ENCODE results near the gene ARHGAP4.
A peak's percentile ranks its signal among the peaks of the same experiment; 100 is the strongest.

The ARHGAP4 gene

DNA sequence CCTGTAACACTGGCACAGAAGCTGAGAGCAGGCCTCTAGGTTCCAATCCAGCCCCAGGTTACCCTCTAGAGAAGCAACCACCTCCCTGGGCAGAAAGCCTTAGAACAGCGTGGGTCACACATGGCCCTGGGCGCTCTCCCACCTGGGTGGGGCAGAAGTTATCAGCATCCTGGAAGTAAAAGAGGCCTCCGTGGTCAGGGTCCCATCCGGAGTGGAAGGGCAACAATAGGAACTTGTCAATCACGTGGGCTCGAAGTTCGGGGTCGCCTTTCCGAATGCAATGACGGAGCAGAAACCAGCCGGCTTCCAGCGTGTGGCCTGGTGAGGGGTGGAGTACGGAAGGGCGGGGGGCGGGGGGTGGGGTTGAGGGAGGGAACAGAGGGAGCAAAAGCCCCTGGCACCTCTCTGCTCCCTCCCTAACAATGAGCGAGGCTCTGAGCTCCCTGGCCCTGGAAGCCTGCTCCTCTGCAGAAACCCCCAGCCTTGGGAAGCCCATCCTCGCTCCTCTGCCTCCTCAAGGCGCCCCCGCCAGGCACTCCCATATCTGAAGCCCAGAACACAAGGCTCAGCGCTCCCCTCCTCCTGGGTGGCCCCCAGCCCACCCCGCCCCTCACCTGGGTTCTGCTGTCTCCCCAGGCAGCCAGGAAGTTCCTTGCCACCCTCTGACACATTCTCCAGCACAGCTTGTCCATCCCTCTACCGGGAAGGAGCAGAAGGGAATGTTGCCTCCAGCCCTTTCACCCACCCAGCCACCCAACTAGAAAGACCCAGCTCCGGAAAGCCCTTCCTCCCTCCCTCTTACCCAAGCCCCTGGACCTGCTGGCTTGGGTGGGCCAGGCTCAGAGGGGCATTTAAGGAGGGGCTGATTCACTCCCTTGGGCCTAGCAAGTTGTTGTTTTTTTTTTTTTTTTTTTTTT is 15.5 kb upstream of the ARHGAP4 start:
- peak overlapping the region; percentile 23; the same call in 1 of the 2 replicates for H3K9ac ChIP-seq (ENCODE audit: low read depth, low read length)
- H3K36me3 ChIP-seq (ENCODE audit: control insufficient read depth, insufficient read depth, low read length) = no peaks in the 10 kb centered on the region
- H3K27me3 ChIP-seq (ENCODE audit: control insufficient read depth, insufficient read depth, low read length) = no peaks in the 10 kb centered on the region
- H3K27ac ChIP-seq (ENCODE audit: low read depth, low read length) = peak overlapping the region; percentile 54
- H3K9me3 ChIP-seq (ENCODE audit: control insufficient read depth, insufficient read depth, low read length) = peaks cover 11% of the 10 kb centered on the region
- peaks cover 3% of the 10 kb centered on the region; the same call in 1 of the 2 replicates for H3K4me1 ChIP-seq (ENCODE audit: control insufficient read depth, insufficient read depth, low read length)
- 0 out of 2 replicates have a peak overlapping the region, but pooled peaks have one; percentile 39 for H3K4me3 ChIP-seq (ENCODE audit: low read depth, low read length)

GRCh38 chrX:153939573-153939972 is 13.5 kb upstream of the ARHGAP4 start:
- Histone ChIP-seq H3K9me3 (ENCODE audit: control insufficient read depth, insufficient read depth, low read length) (peaks cover 13% of the 10 kb centered on the region), H3K4me3 (ENCODE audit: low read depth, low read length) (peak overlapping the region; percentile 9; the same call in 1 of the 2 replicates), H3K27me3 (ENCODE audit: control insufficient read depth, insufficient read depth, low read length) (no peaks in the 10 kb centered on the region), H3K36me3 (ENCODE audit: control insufficient read depth, insufficient read depth, low read length) (no peaks in the 10 kb centered on the region), H3K4me1 (ENCODE audit: control insufficient read depth, insufficient read depth, low read length) (peaks cover 3% of the 10 kb centered on the region; the same call in 1 of the 2 replicates), H3K9ac (ENCODE audit: low read depth, low read length) (no peak overlapping the region), H3K27ac (ENCODE audit: low read depth, low read length) (no peak overlapping the region)

GRCh38 chrX:153938226-153938786 is 12.2 kb upstream of the ARHGAP4 start:
- H3K9me3 ChIP-seq (ENCODE audit: control insufficient read depth, insufficient read depth, low read length) = peaks cover 17% of the 10 kb centered on the region
- H3K4me3 ChIP-seq (ENCODE audit: low read depth, low read length) = no peak overlapping the region
- no peaks in the 10 kb centered on the region for H3K27me3 ChIP-seq (ENCODE audit: control insufficient read depth, insufficient read depth, low read length)

DNA sequence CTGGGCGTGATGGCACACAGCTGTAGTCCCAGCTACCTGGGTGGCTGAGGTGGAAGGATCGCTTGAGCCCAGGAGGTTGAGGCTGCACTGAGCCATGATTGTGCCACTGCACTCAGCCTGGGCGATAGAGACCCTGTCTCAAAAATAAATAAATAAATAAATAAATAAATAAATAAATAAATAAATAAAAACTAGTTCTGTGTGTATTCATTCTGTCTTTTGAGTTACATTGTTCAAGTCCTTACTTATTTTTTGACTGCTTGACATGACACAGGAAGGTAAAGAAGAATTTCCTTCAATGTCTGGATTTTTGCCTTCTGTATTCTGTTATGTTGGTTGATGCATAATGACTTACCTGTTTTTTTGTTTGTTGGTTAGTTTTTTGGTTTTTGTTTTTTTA is 11.0 kb upstream of the ARHGAP4 start:
- peaks cover 20% of the 10 kb centered on the region for H3K9me3 ChIP-seq (ENCODE audit: control insufficient read depth, insufficient read depth, low read length)
- peaks cover 7% of the 10 kb centered on the region for H3K36me3 ChIP-seq (ENCODE audit: control insufficient read depth, insufficient read depth, low read length)
- no peak overlapping the region for H3K9ac ChIP-seq (ENCODE audit: low read depth, low read length)
- H3K27me3 ChIP-seq (ENCODE audit: control insufficient read depth, insufficient read depth, low read length) = no peaks in the 10 kb centered on the region
- H3K4me1 ChIP-seq (ENCODE audit: control insufficient read depth, insufficient read depth, low read length) = no peaks in the 10 kb centered on the region; the same call in 1 of the 2 replicates
- no peak overlapping the region for H3K27ac ChIP-seq (ENCODE audit: low read depth, low read length)
- no peak overlapping the region for H3K4me3 ChIP-seq (ENCODE audit: low read depth, low read length)

More at GRCh38 chrX:153938226-153938786, 12.2 kb upstream of the ARHGAP4 start:
- H3K9ac ChIP-seq (ENCODE audit: low read depth, low read length) = no peak overlapping the region
- H3K27ac ChIP-seq (ENCODE audit: low read depth, low read length) = no peak overlapping the region
- H3K36me3 ChIP-seq (ENCODE audit: control insufficient read depth, insufficient read depth, low read length) = no peaks in the 10 kb centered on the region
- H3K4me1 ChIP-seq (ENCODE audit: control insufficient read depth, insufficient read depth, low read length) = no peaks in the 10 kb centered on the region; the same call in 1 of the 2 replicates

GRCh38 chrX:153935326-153935851 is 9.3 kb upstream of the ARHGAP4 start:
- peaks cover 30% of the 10 kb centered on the region for H3K9me3 ChIP-seq (ENCODE audit: control insufficient read depth, insufficient read depth, low read length)
- peaks cover 22% of the 10 kb centered on the region for H3K36me3 ChIP-seq (ENCODE audit: control insufficient read depth, insufficient read depth, low read length)
- H3K27ac ChIP-seq (ENCODE audit: low read depth, low read length) = peak overlapping the region; percentile 33
- no peak overlapping the region for H3K9ac ChIP-seq (ENCODE audit: low read depth, low read length)
- no peaks in the 10 kb centered on the region; the same call in 1 of the 2 replicates for H3K4me1 ChIP-seq (ENCODE audit: control insufficient read depth, insufficient read depth, low read length)
- peak overlapping the region; percentile 53 for H3K4me3 ChIP-seq (ENCODE audit: low read depth, low read length)
- H3K27me3 ChIP-seq (ENCODE audit: control insufficient read depth, insufficient read depth, low read length) = no peaks in the 10 kb centered on the region

DNA sequence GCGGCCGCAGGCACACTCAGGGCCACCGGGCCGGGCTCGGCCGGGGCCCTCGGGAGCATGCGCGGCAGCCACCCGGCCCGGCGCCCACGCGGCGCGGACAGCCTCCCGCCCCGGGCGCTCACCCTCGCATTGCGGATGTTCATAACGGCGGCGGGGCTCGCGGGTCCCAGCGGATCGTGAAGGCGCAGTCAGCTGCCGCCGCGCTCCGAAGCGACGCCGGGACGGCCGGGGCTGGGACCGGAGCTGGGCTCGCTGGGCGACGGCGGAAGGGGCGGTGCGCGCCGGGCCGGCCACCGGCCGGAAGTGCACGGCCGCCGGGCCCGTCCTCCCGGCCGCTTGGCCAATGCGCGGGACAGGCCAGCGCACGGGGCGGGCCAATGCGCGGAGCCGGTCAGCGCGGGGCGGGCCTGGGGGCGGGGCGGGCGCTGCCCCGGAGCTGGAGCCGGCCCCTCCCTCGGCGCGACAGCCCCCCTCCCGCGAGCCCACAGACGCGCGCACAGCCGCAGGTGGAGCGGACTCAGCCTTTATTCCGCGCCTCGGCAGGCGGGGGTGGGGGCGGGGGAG is 8.8 kb upstream of the ARHGAP4 start, which contains the start of gene NAA10:
TSS of gene NAA10 (minus strand) at position 276 of the 564 bp plus-strand sequence. CDS start at position 143, 133 bp downstream.
- Histone ChIP-seq H3K4me3 (ENCODE audit: low read depth, low read length) (peak within 1 kb of the TSS; percentile 71), H3K9me3 (ENCODE audit: control insufficient read depth, insufficient read depth, low read length) (peaks cover 31% of the 10 kb centered on the region), H3K27me3 (ENCODE audit: control insufficient read depth, insufficient read depth, low read length) (no peaks in the 10 kb centered on the region), H3K4me1 (ENCODE audit: control insufficient read depth, insufficient read depth, low read length) (no peaks in the 10 kb centered on the region; the same call in 1 of the 2 replicates), H3K36me3 (ENCODE audit: control insufficient read depth, insufficient read depth, low read length) (peaks cover 24% of the 10 kb centered on the region), H3K9ac (ENCODE audit: low read depth, low read length) (peak within 1 kb of the TSS; percentile 61), H3K27ac (ENCODE audit: low read depth, low read length) (peak within 1 kb of the TSS; percentile 33)

GRCh38 chrX:153934148-153934761 is 8.2 kb upstream of the ARHGAP4 start:
- Histone ChIP-seq H3K9me3 (ENCODE audit: control insufficient read depth, insufficient read depth, low read length) (peaks cover 35% of the 10 kb centered on the region), H3K27me3 (ENCODE audit: control insufficient read depth, insufficient read depth, low read length) (no peaks in the 10 kb centered on the region), H3K27ac (ENCODE audit: low read depth, low read length) (no peak overlapping the region), H3K36me3 (ENCODE audit: control insufficient read depth, insufficient read depth, low read length) (peaks cover 25% of the 10 kb centered on the region), H3K4me1 (ENCODE audit: control insufficient read depth, insufficient read depth, low read length) (no peaks in the 10 kb centered on the region; the same call in 1 of the 2 replicates), H3K4me3 (ENCODE audit: low read depth, low read length) (peak overlapping the region; percentile 71), H3K9ac (ENCODE audit: low read depth, low read length) (peak overlapping the region; percentile 61)

DNA sequence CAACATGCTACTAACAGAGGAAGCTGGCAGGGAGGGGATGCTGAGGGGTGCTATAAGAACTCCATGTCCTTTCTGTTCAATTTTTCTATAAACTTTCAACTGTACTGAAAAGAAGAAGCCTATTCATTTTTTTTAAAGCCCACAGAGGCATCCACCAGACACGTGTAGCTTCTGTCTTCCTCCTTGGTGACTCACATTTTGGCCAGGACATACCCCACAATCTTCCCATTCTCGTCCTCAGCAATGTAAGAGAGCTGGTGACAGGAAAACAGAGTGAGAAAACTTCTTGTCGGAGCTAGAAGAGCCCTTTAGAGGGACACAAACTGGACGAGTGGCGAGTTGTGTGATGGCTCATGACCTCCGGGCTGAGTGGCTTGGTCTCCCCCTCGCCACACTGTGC is 7.7 kb upstream of the ARHGAP4 start:
- Histone ChIP-seq H3K36me3 (ENCODE audit: control insufficient read depth, insufficient read depth, low read length) (peaks cover 25% of the 10 kb centered on the region), H3K27ac (ENCODE audit: low read depth, low read length) (no peak overlapping the region), H3K4me3 (ENCODE audit: low read depth, low read length) (peak overlapping the region; percentile 71), H3K27me3 (ENCODE audit: control insufficient read depth, insufficient read depth, low read length) (no peaks in the 10 kb centered on the region), H3K9me3 (ENCODE audit: control insufficient read depth, insufficient read depth, low read length) (peaks cover 33% of the 10 kb centered on the region), H3K9ac (ENCODE audit: low read depth, low read length) (peak overlapping the region; percentile 61; the same call in 1 of the 2 replicates), H3K4me1 (ENCODE audit: control insufficient read depth, insufficient read depth, low read length) (no peaks in the 10 kb centered on the region)

- H3K27ac ChIP-seq (ENCODE audit: low read depth, low read length) = no peak overlapping the region
These were observed 6.3 kb upstream of the ARHGAP4 start for GRCh38 chrX:153932220-153932915.

DNA sequence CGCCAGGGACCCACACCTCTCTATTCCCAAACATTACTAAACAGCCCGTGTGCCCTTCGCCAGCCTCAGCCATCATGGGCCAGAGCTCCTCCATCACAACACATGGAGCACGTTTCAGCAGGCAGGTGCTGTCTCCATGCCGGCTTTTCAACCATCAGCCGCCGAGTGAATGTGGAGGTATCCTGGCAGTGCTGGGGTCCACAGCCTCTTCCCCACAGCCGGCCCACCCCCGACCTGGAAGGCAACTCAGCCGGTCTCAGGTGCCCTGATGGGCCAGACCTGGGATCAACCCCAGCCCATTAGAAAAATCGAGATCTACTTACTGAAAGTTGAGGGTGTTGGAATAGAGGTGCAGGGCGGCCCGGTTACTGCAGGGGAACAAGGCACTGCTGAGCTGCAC is 5.7 kb upstream of the ARHGAP4 start:
- Histone ChIP-seq H3K27me3 (ENCODE audit: control insufficient read depth, insufficient read depth, low read length) (no peaks in the 10 kb centered on the region), H3K27ac (ENCODE audit: low read depth, low read length) (no peak overlapping the region), H3K4me3 (ENCODE audit: low read depth, low read length) (no peak overlapping the region), H3K9me3 (ENCODE audit: control insufficient read depth, insufficient read depth, low read length) (peaks cover 34% of the 10 kb centered on the region), H3K9ac (ENCODE audit: low read depth, low read length) (no peak overlapping the region), H3K36me3 (ENCODE audit: control insufficient read depth, insufficient read depth, low read length) (peaks cover 25% of the 10 kb centered on the region), H3K4me1 (ENCODE audit: control insufficient read depth, insufficient read depth, low read length) (peaks cover 8% of the 10 kb centered on the region; the same call in 1 of the 2 replicates)

More at GRCh38 chrX:153932220-153932915, 6.3 kb upstream of the ARHGAP4 start:
- Histone ChIP-seq H3K36me3 (ENCODE audit: control insufficient read depth, insufficient read depth, low read length) (peaks cover 25% of the 10 kb centered on the region), H3K9me3 (ENCODE audit: control insufficient read depth, insufficient read depth, low read length) (peaks cover 28% of the 10 kb centered on the region), H3K27me3 (ENCODE audit: control insufficient read depth, insufficient read depth, low read length) (no peaks in the 10 kb centered on the region), H3K4me1 (ENCODE audit: control insufficient read depth, insufficient read depth, low read length) (peaks cover 2% of the 10 kb centered on the region; the same call in 1 of the 2 replicates), H3K9ac (ENCODE audit: low read depth, low read length) (no peak overlapping the region), H3K4me3 (ENCODE audit: low read depth, low read length) (no peak overlapping the region)

Measured in HUES48 (cell line).